ENCODE measurements around the gene SLC22A23.
"Not testable (repeated sequence)": the region's sequence is repeated elsewhere in the genome, so short reads cannot be mapped to it uniquely, and the experiment has no call there.

Gene SLC22A23

GRCh38 chr6:3259491-3259958 is 197.3 kb downstream of the SLC22A23 start:
- no peak for DNase-seq

GRCh38 chr6:3258720-3259490 is 197.9 kb downstream of the SLC22A23 start, which contains the start of gene PSMG4:
TSS of gene PSMG4 (plus strand) at chr6:3258947. CDS start at chr6:3259023, 76 bp downstream.
- peak; percentile 45 for DNase-seq

GRCh38 chr6:3258201-3258600 is 198.6 kb downstream of the SLC22A23 start:
- no peak for DNase-seq

- DNase-seq = no peak
Measured at GRCh38 chr6:3253597-3253961, 203.3 kb downstream of the SLC22A23 start.

- DNase-seq = no peak
Measured at GRCh38 chr6:3252861-3253596, 203.8 kb downstream of the SLC22A23 start.

- DNase-seq = no peak
Measured at GRCh38 chr6:3252369-3252768, 204.5 kb downstream of the SLC22A23 start.

- peak; percentile 38 for DNase-seq
Measured at GRCh38 chr6:3251462-3252314, 205.2 kb downstream of the SLC22A23 start.

GRCh38 chr6:3250231-3250675 is 206.6 kb downstream of the SLC22A23 start:
- no peak for DNase-seq

GRCh38 chr6:3249821-3250220 is 207.0 kb downstream of the SLC22A23 start:
- DNase-seq = no peak

GRCh38 chr6:3247255-3248146 is 209.3 kb downstream of the SLC22A23 start:
- DNase-seq = no peak

GRCh38 chr6:3245216-3245615 is 211.6 kb downstream of the SLC22A23 start:
- DNase-seq = no peak

- DNase-seq = not testable (repeated sequence)
Measured at GRCh38 chr6:3244832-3245161, 212.1 kb downstream of the SLC22A23 start.

GRCh38 chr6:3244003-3244831 is 212.6 kb downstream of the SLC22A23 start:
- no peak for DNase-seq

GRCh38 chr6:3242768-3243167 is 214.1 kb downstream of the SLC22A23 start:
- no peak for DNase-seq

- DNase-seq = not testable (repeated sequence)
Measured at GRCh38 chr6:3241745-3242144, 215.1 kb downstream of the SLC22A23 start.

- DNase-seq = no peak
Measured at GRCh38 chr6:3240595-3240994, 216.3 kb downstream of the SLC22A23 start.

- DNase-seq = no peak
Measured at GRCh38 chr6:3239110-3239830, 217.6 kb downstream of the SLC22A23 start.

GRCh38 chr6:3237761-3238662 is 218.8 kb downstream of the SLC22A23 start:
- no peak for DNase-seq

- no peak for DNase-seq
Measured at GRCh38 chr6:3236005-3236404, 220.8 kb downstream of the SLC22A23 start.
